Upper lobe of right lung (tissue), 1 donor: Measurements from ENCODE around the gene RGS3. TPM values are rescaled to one million over a fixed set of nuclear protein-coding genes. Genes with fewer than 3 reads are reported as not detected.

Experiments used
- ATAC-seq: fragments of 200-7000 bp; cut with Tn5 transposase; one replicate; pipeline ENCODE4 v1.9.1; 2020; ENCODE audit warnings: mild to moderate bottlenecking, moderate library complexity
- DNase-seq: peaks from one replicate; pipeline ENCODE4 v3.0.0-alpha.2; 2020
- H3K27ac ChIP-seq: fragments of 200-600 bp; one replicate; pipeline ENCODE4 v1.8.0; 2022
- H3K27me3 ChIP-seq: fragments of 200-600 bp; one replicate; pipeline ENCODE4 v1.8.0; 2022; ENCODE audit warnings: mild to moderate bottlenecking
- H3K36me3 ChIP-seq: fragments of 200-600 bp; one replicate; pipeline ENCODE4 v1.8.0; 2022
- H3K4me1 ChIP-seq: fragments of 200-600 bp; one replicate; pipeline ENCODE4 v1.8.0; 2022
- H3K4me3 ChIP-seq: fragments of 200-600 bp; one replicate; pipeline ENCODE4 v1.8.0; 2022; ENCODE audit warnings: mild to moderate bottlenecking
- H3K9me3 ChIP-seq: fragments of 200-600 bp; one replicate; pipeline ENCODE4 v1.8.0; 2022
- intact Hi-C: fragments of 100-400 bp; cut with DNase I; formaldehyde crosslinking; loops from one replicate; pipeline ENCODE4 v1.11.0; 2022
- total RNA-seq: library from RNA; stranded (reverse); fragmentation: NEBNext Ultra II Directional; extraction: Animal tissue kit (Norgen Biotek cat#: 25700); gene quantifications from one replicate; pipeline ENCODE4 v1.2.1, GENCODE V29; 2021
- TF ChIP-seq, protein P1 (sequence below): fragments of 200-600 bp; IDR thresholded peaks from one replicate; pipeline ENCODE4 v1.8.0; 2022; ENCODE audit warnings: antibody characterized with exemption
- donor health status: DM: no; HTN: yes; CAD: no; lungs with severe emphysema.

The RGS3 gene
- total RNA-seq, 1 donor from 2014 or later = 71.1 TPM

GRCh38 chr9:113514061-113514460 is 50.5 kb downstream of the RGS3 start:
- Histone ChIP-seq H3K4me1 (no peaks in the 10 kb centered on the region), H3K36me3 (no peaks in the 10 kb centered on the region), H3K27me3 (no peaks in the 10 kb centered on the region), H3K4me3 (no peak overlapping the region), H3K27ac (no peak overlapping the region), H3K9me3 (no peaks in the 10 kb centered on the region)
- intact Hi-C loops = no loop called here
- ATAC-seq (no peak), DNase-seq (no peak)
- TF ChIP-seq, protein P1, sequence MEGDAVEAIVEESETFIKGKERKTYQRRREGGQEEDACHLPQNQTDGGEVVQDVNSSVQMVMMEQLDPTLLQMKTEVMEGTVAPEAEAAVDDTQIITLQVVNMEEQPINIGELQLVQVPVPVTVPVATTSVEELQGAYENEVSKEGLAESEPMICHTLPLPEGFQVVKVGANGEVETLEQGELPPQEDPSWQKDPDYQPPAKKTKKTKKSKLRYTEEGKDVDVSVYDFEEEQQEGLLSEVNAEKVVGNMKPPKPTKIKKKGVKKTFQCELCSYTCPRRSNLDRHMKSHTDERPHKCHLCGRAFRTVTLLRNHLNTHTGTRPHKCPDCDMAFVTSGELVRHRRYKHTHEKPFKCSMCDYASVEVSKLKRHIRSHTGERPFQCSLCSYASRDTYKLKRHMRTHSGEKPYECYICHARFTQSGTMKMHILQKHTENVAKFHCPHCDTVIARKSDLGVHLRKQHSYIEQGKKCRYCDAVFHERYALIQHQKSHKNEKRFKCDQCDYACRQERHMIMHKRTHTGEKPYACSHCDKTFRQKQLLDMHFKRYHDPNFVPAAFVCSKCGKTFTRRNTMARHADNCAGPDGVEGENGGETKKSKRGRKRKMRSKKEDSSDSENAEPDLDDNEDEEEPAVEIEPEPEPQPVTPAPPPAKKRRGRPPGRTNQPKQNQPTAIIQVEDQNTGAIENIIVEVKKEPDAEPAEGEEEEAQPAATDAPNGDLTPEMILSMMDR = no peak

DNA sequence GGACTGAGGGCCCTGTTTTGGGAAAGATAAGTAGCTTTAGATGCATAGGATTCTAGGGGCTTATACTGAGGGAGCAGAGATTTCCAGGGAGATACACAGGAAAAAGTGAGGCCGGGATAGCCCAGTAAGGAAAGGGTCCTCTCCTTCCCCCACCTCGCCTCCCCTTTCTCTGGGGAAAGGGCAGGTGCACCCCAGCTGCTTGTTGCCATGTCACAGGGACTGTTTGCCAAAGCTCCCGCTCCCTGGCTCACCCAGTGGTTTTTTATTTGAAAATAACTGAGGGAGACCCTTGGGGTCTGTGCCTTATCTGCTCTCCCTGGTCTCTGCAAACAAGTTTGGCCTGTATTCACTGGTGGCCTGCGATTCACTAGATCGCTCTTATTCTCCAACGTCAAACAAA is 51.2 kb downstream of the RGS3 start:
- Histone ChIP-seq H3K9me3 (no peaks in the 10 kb centered on the region), H3K36me3 (no peaks in the 10 kb centered on the region), H3K27ac (no peak overlapping the region), H3K4me1 (no peaks in the 10 kb centered on the region), H3K27me3 (no peaks in the 10 kb centered on the region), H3K4me3 (no peak overlapping the region)
- ATAC-seq (no peak), DNase-seq (no peak)
- intact Hi-C loops = no loop called here
- TF ChIP-seq, protein P1 = no peak

GRCh38 chr9:113515862-113516261 is 52.3 kb downstream of the RGS3 start:
- TF ChIP-seq, protein P1 = no peak
- H3K27me3 ChIP-seq = no peaks in the 10 kb centered on the region
- no peaks in the 10 kb centered on the region for H3K4me1 ChIP-seq
- DNase-seq (no peak), ATAC-seq (no peak)
- H3K27ac ChIP-seq = no peak overlapping the region
- no peaks in the 10 kb centered on the region for H3K9me3 ChIP-seq
- H3K4me3 ChIP-seq = no peak overlapping the region
- H3K36me3 ChIP-seq = no peaks in the 10 kb centered on the region
- intact Hi-C loops = no loop called here

DNA sequence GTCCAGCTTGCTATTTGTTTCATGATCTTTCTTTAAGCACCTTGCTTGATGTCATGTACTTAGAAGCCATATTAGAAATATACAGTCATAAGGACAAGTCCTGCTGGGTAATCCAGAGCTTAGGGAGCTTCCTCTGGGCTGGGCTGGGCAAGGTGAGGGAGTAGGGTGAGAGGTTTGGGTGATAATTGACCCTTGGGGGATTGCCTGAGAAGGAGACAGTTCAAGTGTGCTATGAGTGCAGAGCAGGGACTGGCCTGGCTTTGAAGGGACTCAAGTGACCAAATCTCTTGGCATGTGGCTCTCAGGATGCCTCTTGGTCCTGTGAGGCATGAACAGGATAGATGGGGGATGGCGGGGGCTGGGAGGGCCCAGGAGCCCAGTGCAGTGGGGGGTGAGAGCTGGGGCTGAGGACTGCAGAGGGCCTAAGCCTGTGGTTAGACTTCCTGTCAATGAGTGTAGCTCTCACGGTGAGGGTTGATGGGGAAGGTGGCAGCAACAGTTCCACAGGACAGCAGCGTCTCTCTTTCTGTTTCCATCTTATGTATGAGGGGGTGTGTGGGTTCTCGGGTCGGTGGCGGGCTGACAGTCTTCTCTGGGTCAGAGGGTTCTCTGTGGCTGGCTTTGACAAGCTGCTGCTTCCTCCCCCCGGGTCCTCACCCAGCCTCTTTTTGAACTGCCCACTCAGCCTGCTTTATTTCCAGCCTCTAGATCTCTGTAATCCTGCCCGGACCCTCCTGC is 53.5 kb downstream of the RGS3 start:
- H3K4me1 ChIP-seq = peaks cover 3% of the 10 kb centered on the region
- DNase-seq = no peak
- TF ChIP-seq, protein P1 = no peak
- peak overlapping the region; percentile 18 for H3K4me3 ChIP-seq
- H3K36me3 ChIP-seq = no peaks in the 10 kb centered on the region
- H3K27ac ChIP-seq = peak overlapping the region; percentile 34
- peak; percentile 82 for ATAC-seq
- H3K9me3 ChIP-seq = no peaks in the 10 kb centered on the region
- no peaks in the 10 kb centered on the region for H3K27me3 ChIP-seq
- intact Hi-C loops = no loop called here

GRCh38 chr9:113519426-113520108 is 56.0 kb downstream of the RGS3 start:
- peaks cover 28% of the 10 kb centered on the region for H3K4me1 ChIP-seq
- ATAC-seq = no peak
- DNase-seq = no peak
- H3K9me3 ChIP-seq = no peaks in the 10 kb centered on the region
- H3K4me3 ChIP-seq = no peak overlapping the region
- intact Hi-C loops = no loop called here
- TF ChIP-seq, protein P1 = no peak
- H3K27ac ChIP-seq = no peak overlapping the region
- H3K27me3 ChIP-seq = no peaks in the 10 kb centered on the region
- H3K36me3 ChIP-seq = no peaks in the 10 kb centered on the region
